ENCODE results near the gene CPAMD8.

- TF ChIP-seq, protein P1, sequence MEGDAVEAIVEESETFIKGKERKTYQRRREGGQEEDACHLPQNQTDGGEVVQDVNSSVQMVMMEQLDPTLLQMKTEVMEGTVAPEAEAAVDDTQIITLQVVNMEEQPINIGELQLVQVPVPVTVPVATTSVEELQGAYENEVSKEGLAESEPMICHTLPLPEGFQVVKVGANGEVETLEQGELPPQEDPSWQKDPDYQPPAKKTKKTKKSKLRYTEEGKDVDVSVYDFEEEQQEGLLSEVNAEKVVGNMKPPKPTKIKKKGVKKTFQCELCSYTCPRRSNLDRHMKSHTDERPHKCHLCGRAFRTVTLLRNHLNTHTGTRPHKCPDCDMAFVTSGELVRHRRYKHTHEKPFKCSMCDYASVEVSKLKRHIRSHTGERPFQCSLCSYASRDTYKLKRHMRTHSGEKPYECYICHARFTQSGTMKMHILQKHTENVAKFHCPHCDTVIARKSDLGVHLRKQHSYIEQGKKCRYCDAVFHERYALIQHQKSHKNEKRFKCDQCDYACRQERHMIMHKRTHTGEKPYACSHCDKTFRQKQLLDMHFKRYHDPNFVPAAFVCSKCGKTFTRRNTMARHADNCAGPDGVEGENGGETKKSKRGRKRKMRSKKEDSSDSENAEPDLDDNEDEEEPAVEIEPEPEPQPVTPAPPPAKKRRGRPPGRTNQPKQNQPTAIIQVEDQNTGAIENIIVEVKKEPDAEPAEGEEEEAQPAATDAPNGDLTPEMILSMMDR (IDR thresholded peaks at IDR 0.05) = no peak
- TF ChIP-seq POLR2A (IDR thresholded peaks at IDR 0.05) = no peak
Observed at GRCh38 chr19:17070912-17071311, 44.3 kb upstream of the CPAMD8 start.

All from heart left ventricle (tissue), 13 donors.